Prostate gland (tissue), 2 donors: ENCODE data around the gene RNF180. TPM values are rescaled to one million over a fixed set of nuclear protein-coding genes. Genes with fewer than 3 reads are reported as not detected.

Experiments used
- DNase-seq: peaks from one replicate; pipeline ENCODE4 v3.0.0-alpha.2; 2019; ENCODE audit warnings: low spot score
- H3K27ac ChIP-seq, 2 donors: fragments of 200-600 bp; sonication (generic); 2 replicates each; pipeline ENCODE4 v1.5.1; 2017 to 2019
- H3K27me3 ChIP-seq: fragments of 200-600 bp; sonication (generic); replicated peaks from 2 replicates; pipeline ENCODE4 v1.5.1; 2019; ENCODE audit not compliant: insufficient read depth
- H3K36me3 ChIP-seq, 2 donors: fragments of 200-600 bp; sonication (generic); 1 replicate in 1 of 2; 2 replicates in 1 of 2; pipeline versions ENCODE4 v1.5.1 to v1.8.1; 2017 to 2019
- H3K4me1 ChIP-seq: fragments of 200-600 bp; sonication (generic); replicated peaks from 2 replicates; pipeline ENCODE4 v1.5.1; 2019
- H3K4me3 ChIP-seq, 2 donors: fragments of 200-600 bp; sonication (generic); 2 replicates each; pipeline ENCODE4 v1.5.1; 2017 to 2019
- H3K9me3 ChIP-seq: fragments of 200-600 bp; sonication (generic); 2 replicates; pipeline ENCODE4 v1.5.1; 2017
- CTCF ChIP-seq, 4 experiments: fragments of 200-600 bp in 2 of 4; fragments of 450-650 bp in 2 of 4; sonication (generic) in 2 of 4; IDR thresholded peaks; 1 replicate in 3 of 4; 2 replicates in 1 of 4; pipeline ENCODE4 v1.5.1; 2016 to 2019; ENCODE audit warnings: antibody characterized with exemption in 4 of 4, mild to moderate bottlenecking in 2 of 4, moderate library complexity in 2 of 4
- POLR2A ChIP-seq: fragments of 450-650 bp; IDR thresholded peaks from one replicate; pipeline ENCODE4 v1.6.1; 2016; ENCODE audit warnings: antibody characterized with exemption, mild to moderate bottlenecking
- POLR2AphosphoS5 ChIP-seq: sonication (generic); formaldehyde crosslinking; IDR thresholded peaks from one replicate; pipeline ENCODE4 v1.6.1; 2017; ENCODE audit warnings: antibody characterized with exemption
- WGBS: methylation state at CpG from one replicate; pipeline ENCODE4 v1.1.5; 2018; 5-methylcytosine and 5-hydroxymethylcytosine counted together
- intact Hi-C: fragments of 100-400 bp; cut with DNase I; formaldehyde crosslinking; loops from one replicate; pipeline ENCODE4 v1.14.2; 2022
- total RNA-seq, 2 donors: library from RNA; depleted of rRNA; stranded (reverse); fragments of >200 nt; gene quantifications; one replicate each; pipeline ENCODE4 v1.1.0, GENCODE V29; 2016

RNF180 gene
- total RNA-seq, 2 donors from 2014 or later: 15.1 to 18.0 TPM

GRCh38 chr5:64341340-64341739 is 175.7 kb downstream of the RNF180 start:
- Histone ChIP-seq H3K4me1 (no peaks in the 10 kb centered on the region), H3K4me3 (no peak overlapping the region), H3K27me3 (no peaks in the 10 kb centered on the region), H3K36me3 (no peaks in the 10 kb centered on the region), H3K9me3 (no peaks in the 10 kb centered on the region), H3K27ac (no peak overlapping the region)
- intact Hi-C loops: no loop called here
- TF ChIP-seq CTCF (IDR thresholded peaks at IDR 0.05) (no peak), POLR2A (no peak), POLR2AphosphoS5 (no peak)
- 100% methylated on average over 1 of the region's 1 CpG for WGBS
- DNase-seq: no peak

DNA sequence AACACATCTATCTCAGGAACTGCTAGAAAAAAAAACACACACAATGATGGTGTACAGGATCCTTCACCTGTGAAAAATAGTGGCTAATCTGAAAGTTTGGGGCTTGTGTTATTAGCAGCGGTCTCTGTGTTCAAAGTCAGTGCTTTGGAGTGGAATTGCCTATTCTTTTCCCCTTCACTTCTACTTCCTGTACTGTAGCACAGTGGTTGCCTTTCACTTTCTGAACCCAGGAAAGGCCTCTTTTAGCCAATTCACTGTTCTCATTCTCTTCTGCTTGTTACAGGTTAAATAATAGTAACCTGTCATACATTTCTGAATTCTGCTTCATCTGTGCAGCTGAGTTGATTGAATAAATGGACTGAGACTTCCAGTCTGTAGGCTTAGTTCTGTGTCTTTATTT is 178.9 kb downstream of the RNF180 start:
- intact Hi-C loops: no loop called here
- no peak for DNase-seq
- Histone ChIP-seq H3K4me1 (no peaks in the 10 kb centered on the region), H3K9me3 (no peaks in the 10 kb centered on the region), H3K36me3 (no peaks in the 10 kb centered on the region), H3K4me3 (no peak overlapping the region), H3K27me3 (no peaks in the 10 kb centered on the region), H3K27ac (no peak overlapping the region)
- 97% methylated on average over 1 of the region's 1 CpG for WGBS
- TF ChIP-seq CTCF (IDR thresholded peaks at IDR 0.05) (no peak), POLR2A (no peak), POLR2AphosphoS5 (no peak)

- no peak for DNase-seq
- intact Hi-C loops: no loop called here
These were observed 181.7 kb downstream of the RNF180 start for GRCh38 chr5:64347309-64347708.

DNA sequence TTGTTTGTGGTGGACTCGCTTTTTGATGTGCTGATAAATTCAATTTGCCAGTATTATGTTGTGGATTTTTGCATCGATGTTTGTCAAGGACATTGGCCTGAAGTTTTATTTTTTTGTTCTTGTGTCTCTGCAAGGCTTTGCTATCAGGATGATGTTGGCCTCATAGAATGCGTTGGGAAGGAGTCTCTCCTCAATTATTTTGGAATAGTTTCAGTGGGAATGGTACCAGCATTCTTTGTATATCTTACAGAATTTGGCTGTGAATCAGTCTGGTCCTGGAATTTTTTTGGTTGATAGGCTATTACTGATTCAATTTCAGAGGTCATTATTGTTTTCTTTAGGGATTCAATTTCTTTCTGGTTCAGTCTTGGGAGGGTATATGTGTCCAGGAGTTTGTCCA is 198.8 kb downstream of the RNF180 start:
- intact Hi-C loops: no loop called here
- no peaks in the 10 kb centered on the region for H3K27me3 ChIP-seq
- DNase-seq: no peak
- no peak overlapping the region for H3K27ac ChIP-seq
- no peaks in the 10 kb centered on the region for H3K36me3 ChIP-seq
- 84% methylated on average over 3 of the region's 3 CpGs for WGBS
- no peak overlapping the region for H3K4me3 ChIP-seq
- H3K9me3 ChIP-seq: no peaks in the 10 kb centered on the region
- TF ChIP-seq POLR2A: no peak
- no peaks in the 10 kb centered on the region for H3K4me1 ChIP-seq

More at GRCh38 chr5:64347309-64347708, 181.7 kb downstream of the RNF180 start:
- no peaks in the 10 kb centered on the region for H3K27me3 ChIP-seq
- H3K36me3 ChIP-seq: no peaks in the 10 kb centered on the region
- no peak overlapping the region for H3K4me3 ChIP-seq
- H3K27ac ChIP-seq: no peak overlapping the region
- H3K9me3 ChIP-seq: no peaks in the 10 kb centered on the region
- no peak for TF ChIP-seq POLR2A
- no peak for TF ChIP-seq POLR2AphosphoS5
- TF ChIP-seq CTCF (IDR thresholded peaks at IDR 0.05): no peak
- H3K4me1 ChIP-seq: no peaks in the 10 kb centered on the region

GRCh38 chr5:64384765-64385164 is 219.1 kb downstream of the RNF180 start:
- Histone ChIP-seq H3K27ac (no peak overlapping the region), H3K9me3 (no peaks in the 10 kb centered on the region), H3K4me1 (no peaks in the 10 kb centered on the region), H3K36me3 (no peaks in the 10 kb centered on the region), H3K27me3 (no peaks in the 10 kb centered on the region), H3K4me3 (no peak overlapping the region)
- no peak for DNase-seq
- intact Hi-C loops: no loop called here
- TF ChIP-seq POLR2AphosphoS5: no peak
- TF ChIP-seq POLR2A: no peak
- no peak for TF ChIP-seq CTCF (IDR thresholded peaks at IDR 0.05)
